ENCODE results near the gene POLA2. TPM values are rescaled to one million over a fixed set of nuclear protein-coding genes. Genes with fewer than 3 reads are reported as not detected.

Gene POLA2
- total RNA-seq, 1 experiment from 2014 or later = 37.7 TPM

GRCh38 chr11:65329944-65330403, 68.2 kb downstream of the POLA2 start:
- peak overlapping the region in 1 of 2 experiments; percentile 41; a peak in 2 of 5 replicates for H3K4me3 Mint-ChIP-seq
- Histone ChIP-seq H2BK120ac (ENCODE audit: low read depth, low read length, poor library complexity, severe bottlenecking) (no peak overlapping the region), H3K9ac (ENCODE audit: extremely low read depth, insufficient read length, low read length) (no peak overlapping the region), H2BK5ac (ENCODE audit: insufficient read length, low read length) (no peak overlapping the region), H3K4ac (ENCODE audit: low read depth, low read length) (no peak overlapping the region), H3T11ph (ENCODE audit: low read length) (no peak overlapping the region), H2AFZ (ENCODE audit: low read length) (peak overlapping the region; percentile 59), H3K27ac (ENCODE audit: insufficient read length, low read depth, low read length) (no peak overlapping the region), H3K56ac (ENCODE audit: insufficient read length, low read depth, low read length) (no peak overlapping the region), H2BK15ac (ENCODE audit: low read depth, low read length) (no peak overlapping the region), H3K23ac (ENCODE audit: insufficient read length, low read depth, low read length) (no peak overlapping the region), H3K14ac (ENCODE audit: insufficient read depth, low read length) (no peak overlapping the region), H2BK20ac (ENCODE audit: low read depth, low read length, poor library complexity, severe bottlenecking) (no peak overlapping the region), H4K5ac (ENCODE audit: insufficient read length, low read depth, low read length) (no peak overlapping the region), H4K20me1 (ENCODE audit: control insufficient read depth, insufficient read depth, insufficient read length) (no peaks in the 10 kb centered on the region), H4K91ac (ENCODE audit: insufficient read length, low read depth, low read length) (no peak overlapping the region), H2BK12ac (ENCODE audit: insufficient read length, low read depth, low read length) (no peak overlapping the region), H3K27me3 (ENCODE audit: insufficient read depth, low read length) (no peaks in the 10 kb centered on the region), H4K8ac (replicated peaks; ENCODE audit: insufficient read length, low read depth, low read length) (no peak overlapping the region), H3K18ac (ENCODE audit: insufficient read length, low read depth, low read length) (no peak overlapping the region), H3K79me1 (ENCODE audit: insufficient read depth, low read depth, low read length, poor library complexity, severe bottlenecking) (no peaks in the 10 kb centered on the region), H3K4me1 (ENCODE audit: insufficient read depth, low read length) (0 out of 2 replicates have a peak, but pooled peaks cover 2% of the 10 kb centered on the region), H3K9me3 (ENCODE audit: control insufficient read depth, low read depth, low read length) (no peaks in the 10 kb centered on the region), H3K79me2 (ENCODE audit: insufficient read depth, low read length) (peaks cover 6% of the 10 kb centered on the region; the same call in 1 of the 2 replicates), H2AK5ac (ENCODE audit: insufficient read length, low read length) (no peak overlapping the region), H3K23me2 (ENCODE audit: insufficient read length, low read depth, low read length, poor library complexity, severe bottlenecking) (peaks cover 4% of the 10 kb centered on the region), H3K4me2 (ENCODE audit: insufficient read depth, insufficient read length, low read length) (no peak overlapping the region)
- peak; percentile 76 for DNase-seq
- WGBS (ENCODE audit: extremely low coverage, insufficient read length, low lambda C conversion rate) = no CpG with 5 or more reads among the region's 13 CpGs
- no peak overlapping the region for H3K27ac Mint-ChIP-seq
- H3K4me1 Mint-ChIP-seq = peaks cover 13 to 14% of the 10 kb centered on the region in 2 experiments
- peak; percentile 87 for TF ChIP-seq CTCF (conservative IDR thresholded peaks at IDR 0.05)
- peaks cover 0 to 1% (median 0%) of the 10 kb centered on the region in 3 experiments; a peak in 1 of 7 replicates for H3K36me3 Mint-ChIP-seq (ENCODE audit: insufficient read depth in 1 of 3, low read depth in 3 of 3)
- peaks cover 4% of the 10 kb centered on the region for H3K27me3 Mint-ChIP-seq (ENCODE audit: low read depth)
- no peaks in the 10 kb centered on the region; a peak in 1 of 5 replicates for H3K9me3 Mint-ChIP-seq

Data from H9 (cell line).